HG03045 (cell line): Measurements from ENCODE around the gene GPS1.

Experiments
- ATAC-seq: cut with Tn5 transposase; IDR thresholded peaks from one replicate; pipeline ENCODE4 v1.9.1; 2021; ENCODE audit warnings: mild to moderate bottlenecking, moderate library complexity; ENCODE audit not compliant: unreplicated experiment

GPS1 gene

GRCh38 chr17:82041144-82041814 lies 10.4 kb upstream of the GPS1 start:
- ATAC-seq, result no peak

GRCh38 chr17:82042649-82043048 lies 9.0 kb upstream of the GPS1 start:
- no peak for ATAC-seq

- no peak for ATAC-seq
Observed at GRCh38 chr17:82043507-82043906, 8.2 kb upstream of the GPS1 start.

GRCh38 chr17:82045936-82046484 lies 5.7 kb upstream of the GPS1 start:
- ATAC-seq, result no peak

- ATAC-seq, result no peak
Observed at GRCh38 chr17:82046903-82047302, 4.8 kb upstream of the GPS1 start.

GRCh38 chr17:82047379-82047778 lies 4.3 kb upstream of the GPS1 start:
- no peak for ATAC-seq

GRCh38 chr17:82047914-82048570 lies 3.7 kb upstream of the GPS1 start:
- ATAC-seq, result no peak

GRCh38 chr17:82048571-82048971 lies 3.1 kb upstream of the GPS1 start:
- ATAC-seq, result no peak

GRCh38 chr17:82049106-82049505 lies 2.6 kb upstream of the GPS1 start:
- ATAC-seq, result no peak

GRCh38 chr17:82049521-82049971 lies 2.2 kb upstream of the GPS1 start:
- ATAC-seq, result no peak

GRCh38 chr17:82050152-82050760 lies 1.4 kb upstream of the GPS1 start:
- ATAC-seq, result no peak

GRCh38 chr17:82050761-82051641 lies 697 bp upstream of the GPS1 start:
- ATAC-seq, result no peak

- ATAC-seq, result no peak
Observed at GRCh38 chr17:82052638-82053059, 951 bp downstream of the GPS1 start.

GRCh38 chr17:82053130-82053529 lies 1.4 kb downstream of the GPS1 start:
- ATAC-seq, result no peak

GRCh38 chr17:82053556-82054263 lies 2.0 kb downstream of the GPS1 start:
- ATAC-seq, result no peak

GRCh38 chr17:82054351-82055022 lies 2.8 kb downstream of the GPS1 start:
- ATAC-seq, result no peak

- ATAC-seq, result no peak
Observed at GRCh38 chr17:82055023-82055964, 3.6 kb downstream of the GPS1 start.

GRCh38 chr17:82055965-82056728 lies 4.4 kb downstream of the GPS1 start:
- ATAC-seq, result no peak
